IMR-90 (cell line): ENCODE results near the gene THSD1. TPM values are rescaled to one million over a fixed set of nuclear protein-coding genes. Genes with fewer than 3 reads are reported as not detected.

ENCODE experiments used
- ATAC-seq: fragments of 200-7000 bp; cut with Tn5 transposase; 2 replicates; pipeline ENCODE4 v1.9.1; 2020; ENCODE audit warnings: low read depth, mild to moderate bottlenecking, moderate library complexity
- BruUV-seq: library from RNA; stranded (reverse); fragments of 400-500 nt; replicated peaks from 2 replicates; lab custom pipeline; 2021; lab: Mats Ljungman, UMichigan
- CTCF ChIA-PET: fragments of 300-600 bp; formaldehyde crosslinking; extraction: SDS; loops from one replicate; lab custom pipeline; 2021; ENCODE audit warnings: antibody characterized with exemption; lab: Yijun Ruan, JAX
- POLR2A ChIA-PET: fragments of 300-600 bp; sonication (Branson Sonifier 250); formaldehyde crosslinking; loops from one replicate; lab custom pipeline; 2022; ENCODE audit warnings: antibody characterized with exemption; ENCODE audit not compliant: unreplicated experiment; lab: Charles Lee
- DNase-seq: peaks from one replicate; pipeline ENCODE4 v3.0.0; 2013
- H2AFZ ChIP-seq: replicated peaks from 2 replicates; pipeline ENCODE3; 2013; ENCODE audit warnings: low read length, mild to moderate bottlenecking; ENCODE audit not compliant: poor library complexity
- H2AK5ac ChIP-seq: 2 replicates; pipeline ENCODE4 v1.6.1; 2013; ENCODE audit warnings: low read depth, low read length, inconsistent platforms
- H2AK9ac ChIP-seq: replicated peaks from 2 replicates; pipeline ENCODE3; 2013; ENCODE audit warnings: mild to moderate bottlenecking, low read depth, low read length, moderate library complexity; ENCODE audit not compliant: poor library complexity
- H2BK120ac ChIP-seq: 2 replicates; pipeline ENCODE4 v1.6.1; 2013; ENCODE audit warnings: low read depth, low read length, inconsistent platforms
- H2BK15ac ChIP-seq: 3 replicates; pipeline ENCODE4 v1.6.1; 2013; ENCODE audit warnings: low read depth, low read length, inconsistent platforms
- H2BK20ac ChIP-seq: 2 replicates; pipeline ENCODE4 v1.6.1; 2013; ENCODE audit warnings: low read depth, mild to moderate bottlenecking, inconsistent platforms, low read length, moderate library complexity
- H2BK5ac ChIP-seq: 2 replicates; pipeline ENCODE4 v1.6.1; 2013; ENCODE audit warnings: mild to moderate bottlenecking, low read depth, low read length, inconsistent platforms; ENCODE audit not compliant: poor library complexity, severe bottlenecking
- H3K14ac ChIP-seq: replicated peaks from 2 replicates; pipeline ENCODE4 v1.6.1; 2013; ENCODE audit warnings: low read depth, low read length, inconsistent platforms
- H3K18ac ChIP-seq: 2 replicates; pipeline ENCODE4 v1.6.1; 2013; ENCODE audit warnings: low read depth, low read length, control low read depth
- H3K23ac ChIP-seq: 2 replicates; pipeline ENCODE4 v1.6.1; 2013; ENCODE audit warnings: low read depth, low read length, inconsistent platforms
- H3K27ac ChIP-seq: 2 replicates; pipeline ENCODE4 v1.5.1; 2013; ENCODE audit warnings: mild to moderate bottlenecking, control low read depth, low read length; ENCODE audit not compliant: insufficient read depth
- H3K27me3 ChIP-seq: 2 replicates; pipeline ENCODE4 v1.6.1; 2013; ENCODE audit warnings: low read length; ENCODE audit not compliant: control insufficient read depth, insufficient read depth
- H3K36me3 ChIP-seq: 2 replicates; pipeline ENCODE4 v1.6.1; 2013; ENCODE audit warnings: low read length, mixed read lengths; ENCODE audit not compliant: control insufficient read depth, insufficient read depth
- H3K4ac ChIP-seq: 2 replicates; pipeline ENCODE4 v1.6.1; 2013; ENCODE audit warnings: low read depth, low read length, inconsistent platforms
- H3K4me1 ChIP-seq: 2 replicates; pipeline ENCODE4 v1.6.1; 2013; ENCODE audit warnings: low read length, mixed read lengths; ENCODE audit not compliant: control insufficient read depth, insufficient read depth
- H3K4me2 ChIP-seq: 2 replicates; pipeline ENCODE4 v1.6.1; 2013; ENCODE audit warnings: low read depth, mild to moderate bottlenecking, control low read depth, low read length, moderate library complexity
- H3K4me3 ChIP-seq: 2 replicates; pipeline ENCODE4 v1.5.1; 2013; ENCODE audit warnings: low read depth, mild to moderate bottlenecking, control low read depth, low read length, moderate library complexity; ENCODE audit not compliant: insufficient read depth
- H3K56ac ChIP-seq: 2 replicates; pipeline ENCODE4 v1.6.1; 2013; ENCODE audit warnings: low read length, inconsistent platforms; ENCODE audit not compliant: insufficient read depth; ENCODE audit errors: extremely low read depth
- H3K79me1 ChIP-seq, 2 experiments: 2 replicates each; pipeline ENCODE4 v1.6.1; 2013; ENCODE audit warnings: low read length in 2 of 2, inconsistent platforms in 1 of 2, low read depth in 1 of 2
- H3K9ac ChIP-seq: 2 replicates; pipeline ENCODE4 v1.6.1; 2013; ENCODE audit warnings: low read depth, low read length, control low read depth
- H3K9me1 ChIP-seq: 2 replicates; pipeline ENCODE4 v1.6.1; 2013; ENCODE audit warnings: low read length, inconsistent platforms; ENCODE audit not compliant: insufficient read depth
- H3K9me3 ChIP-seq: 2 replicates; pipeline ENCODE4 v1.6.1; 2013; ENCODE audit warnings: low read length; ENCODE audit not compliant: control insufficient read depth, insufficient read depth
- H4K20me1 ChIP-seq: 2 replicates; pipeline ENCODE4 v1.6.1; 2013; ENCODE audit warnings: low read length, inconsistent platforms; ENCODE audit not compliant: insufficient read depth
- H4K5ac ChIP-seq: 2 replicates; pipeline ENCODE4 v1.6.1; 2013; ENCODE audit warnings: mild to moderate bottlenecking, low read depth, low read length, control low read depth
- H4K8ac ChIP-seq, 2 experiments: 2 replicates each; pipeline ENCODE4 v1.6.1; 2013; ENCODE audit warnings: low read depth in 2 of 2, low read length in 2 of 2, control low read depth in 1 of 2, inconsistent platforms in 1 of 2
- H4K91ac ChIP-seq: 2 replicates; pipeline ENCODE4 v1.6.1; 2013; ENCODE audit warnings: low read depth, low read length, inconsistent platforms; ENCODE audit not compliant: insufficient read depth
- BHLHE40 ChIP-seq: fragments of 150-350 bp; IDR thresholded peaks from 2 replicates; pipeline ENCODE4 v1.6.1; 2016; ENCODE audit warnings: mild to moderate bottlenecking, low read depth, low read length
- CEBPB ChIP-seq: IDR thresholded peaks from 2 replicates; pipeline ENCODE4 v1.6.1; 2012; ENCODE audit warnings: low read depth, low read length, improper control_type of control experiment
- CHD1 ChIP-seq: IDR thresholded peaks from 2 replicates; pipeline ENCODE4 v1.6.1; 2012; ENCODE audit warnings: low read depth, low read length, improper control_type of control experiment
- CTCF ChIP-seq: conservative IDR thresholded peaks from 2 replicates; pipeline ENCODE4 v1.5.1; 2012; ENCODE audit warnings: mild to moderate bottlenecking, low read depth, low read length, improper control_type of control experiment
- ELK1 ChIP-seq: fragments of 150-350 bp; IDR thresholded peaks from 2 replicates; pipeline ENCODE4 v1.6.1; 2016; ENCODE audit warnings: low read depth, mild to moderate bottlenecking, low read length, moderate library complexity, borderline replicate concordance
- FOS ChIP-seq: fragments of 150-350 bp; IDR thresholded peaks from 2 replicates; pipeline ENCODE4 v1.6.1; 2016; ENCODE audit warnings: low read depth, low read length
- MAFK ChIP-seq: IDR thresholded peaks from 2 replicates; pipeline ENCODE4 v1.6.1; 2012; ENCODE audit warnings: low read depth, low read length, improper control_type of control experiment
- MAZ ChIP-seq: IDR thresholded peaks from 2 replicates; pipeline ENCODE4 v1.6.1; 2012; ENCODE audit warnings: low read depth, mild to moderate bottlenecking, low read length, improper control_type of control experiment, moderate library complexity, borderline replicate concordance
- MXI1 ChIP-seq: IDR thresholded peaks from 2 replicates; pipeline ENCODE4 v1.6.1; 2012; ENCODE audit warnings: low read depth, mild to moderate bottlenecking, low read length, moderate library complexity, borderline replicate concordance
- NFE2L2 ChIP-seq: fragments of 150-350 bp; IDR thresholded peaks from 2 replicates; pipeline ENCODE4 v1.6.1; 2016; ENCODE audit warnings: low read depth, mild to moderate bottlenecking, low read length
- POLR2A ChIP-seq: IDR thresholded peaks from 2 replicates; pipeline ENCODE4 v1.6.1; 2012; ENCODE audit warnings: mild to moderate bottlenecking, low read depth, low read length
- RAD21 ChIP-seq: IDR thresholded peaks from 2 replicates; pipeline ENCODE4 v1.6.1; 2012; ENCODE audit warnings: low read length, improper control_type of control experiment
- RCOR1 ChIP-seq: IDR thresholded peaks from 2 replicates; pipeline ENCODE4 v1.6.1; 2012; ENCODE audit warnings: mild to moderate bottlenecking, low read length, improper control_type of control experiment; ENCODE audit not compliant: insufficient replicate concordance
- RFX5 ChIP-seq: IDR thresholded peaks from 2 replicates; pipeline ENCODE4 v1.8.0; 2012; ENCODE audit warnings: low read depth, mild to moderate bottlenecking, low read length, moderate library complexity
- SMC3 ChIP-seq: fragments of 150-350 bp; IDR thresholded peaks from 2 replicates; pipeline ENCODE4 v1.6.1; 2016; ENCODE audit warnings: low read depth, mild to moderate bottlenecking, antibody characterized with exemption, low read length, moderate library complexity
- USF2 ChIP-seq: fragments of 150-350 bp; IDR thresholded peaks from 2 replicates; pipeline ENCODE4 v1.6.1; 2017; ENCODE audit warnings: mild to moderate bottlenecking, antibody characterized with exemption, low read length, low read depth
- WGBS, 2 experiments: methylation state at CpG; one replicate each; pipeline versions ENCODE4 v1.1.5 to v1.1.7; 2013; ENCODE audit warnings: missing lambda C conversion rate in 2 of 2; ENCODE audit not compliant: insufficient read length in 1 of 2; ENCODE audit errors: extremely low coverage in 2 of 2; 5-methylcytosine and 5-hydroxymethylcytosine counted together
- dilution Hi-C: fragments of 300-500 bp; cut with HindIII; formaldehyde crosslinking; loops from one replicate; pipeline ENCODE4 v1.14.3; 2018; ENCODE audit warnings: low sequenced_read_pairs; ENCODE audit not compliant: unreplicated experiment
- in situ Hi-C: fragments of 300-500 bp; cut with MboI; formaldehyde crosslinking; loops from 3 replicates; pipeline ENCODE4 v1.14.3; 2019; ENCODE audit warnings: low sequenced_read_pairs, inconsistent platforms, mixed read lengths
- intact Hi-C: fragments of 100-400 bp; cut with micrococcal nuclease; formaldehyde crosslinking; loops from 2 replicates; pipeline ENCODE4 v1.10.0; 2022
- polyA plus RNA-seq, 3 experiments: library from polyadenylated mRNA; depleted of rRNA; stranded (reverse); fragments of >200 nt; gene quantifications; 2 replicates each; pipeline ENCODE4 v1.2.3, GENCODE V29; 2012; ENCODE audit warnings: low replicate concordance in 1 of 3
- total RNA-seq: library from RNA; depleted of rRNA; stranded (reverse); fragments of >200 nt; gene quantifications from 2 replicates; pipeline ENCODE4 v1.2.3, GENCODE V29; 2012

The THSD1 gene
- total and polyA plus RNA-seq, 2 of the 4 experiments (the other 2 are of a cell fraction) = 12.1 to 19.0 TPM

- ChIA-PET POLR2A (no interaction called here), CTCF (no interaction called here)
- Histone ChIP-seq H2BK5ac (no peak overlapping the region), H3K18ac (no peak overlapping the region), H3K14ac (no peak overlapping the region), H3K9ac (no peak overlapping the region), H2BK120ac (no peak overlapping the region), H3K79me1 (peaks cover 20 to 32% of the 10 kb centered on the region in 2 experiments), H2AK5ac (no peak overlapping the region), H3K9me1 (peaks cover 11% of the 10 kb centered on the region), H2AFZ (no peak overlapping the region), H2BK20ac (no peak overlapping the region), H3K4me2 (no peak overlapping the region), H3K4me3 (no peak overlapping the region), H3K9me3 (no peaks in the 10 kb centered on the region), H3K23ac (0 out of 2 replicates have a peak overlapping the region, but pooled peaks have one; percentile 12), H4K20me1 (peaks cover 5% of the 10 kb centered on the region; the same call in 1 of the 2 replicates), H3K36me3 (peaks cover 2% of the 10 kb centered on the region; the same call in 1 of the 2 replicates), H4K8ac (no peak overlapping the region), H3K4me1 (peaks cover 7% of the 10 kb centered on the region), H3K56ac (no peak overlapping the region), H3K27ac (no peak overlapping the region), H4K5ac (no peak overlapping the region), H4K91ac (no peak overlapping the region), H2AK9ac (no peak overlapping the region), H2BK15ac (no peak overlapping the region), H3K4ac (no peak overlapping the region), H3K27me3 (no peaks in the 10 kb centered on the region)
- no TSS peak for BruUV-seq
- in situ Hi-C loops = no loop called here
- peak; percentile 7 for DNase-seq
- no CpG with 5 or more reads among the region's 2 CpGs for WGBS, 2 experiments
- no peak for TF ChIP-seq CTCF
- TF ChIP-seq RAD21 = no peak
- no peak for TF ChIP-seq MXI1
- no peak for TF ChIP-seq RCOR1
- TF ChIP-seq SMC3 = no peak
- TF ChIP-seq USF2 = no peak
- TF ChIP-seq FOS = no peak
- TF ChIP-seq MAZ = no peak
- TF ChIP-seq CEBPB = no peak
- TF ChIP-seq ELK1 = no peak
- TF ChIP-seq BHLHE40 = no peak
- no peak for TF ChIP-seq POLR2A
- no peak for TF ChIP-seq CHD1
- no peak for TF ChIP-seq RFX5
- no peak for TF ChIP-seq NFE2L2
- TF ChIP-seq MAFK = no peak
- intact Hi-C loops = loop anchor here (2.0 kb wide), 1 partner anchor 15 kb away; no protein-coding TSS in a partner anchor
- ATAC-seq = no peak
- dilution Hi-C loops = no loop called here
These were observed 41.4 kb upstream of the THSD1 start for GRCh38 chr13:52447354-52447753.
